GM19395 (cell line): Measurements from ENCODE around the gene TRAPPC3L.

Experiments used
- ATAC-seq: cut with Tn5 transposase; IDR thresholded peaks from one replicate; pipeline ENCODE4 v1.9.1; 2021; ENCODE audit warnings: mild to moderate bottlenecking, moderate library complexity; ENCODE audit not compliant: unreplicated experiment

Gene TRAPPC3L

GRCh38 chr6:116445102-116445501 lies 100.4 kb downstream of the TRAPPC3L start:
- no peak for ATAC-seq
